Karpas-422 (cell line): ENCODE measurements around the gene DUSP14. TPM values are rescaled to one million over a fixed set of nuclear protein-coding genes. Genes with fewer than 3 reads are reported as not detected.

Source experiments
- DNase-seq: peaks from one replicate; pipeline ENCODE4 v3.0.0-alpha.2; 2015
- H2AFZ ChIP-seq: fragments of 200-600 bp; sonication (generic); 2 replicates; pipeline ENCODE4 v1.6.1; 2014; ENCODE audit warnings: antibody characterized with exemption, low read length, mixed read lengths
- H3K27ac ChIP-seq: fragments of 200-600 bp; sonication (generic); 2 replicates; pipeline ENCODE4 v1.5.1; 2014; ENCODE audit warnings: mild to moderate bottlenecking, low read length, moderate library complexity
- H3K27me3 ChIP-seq: fragments of 200-600 bp; sonication (generic); 2 replicates; pipeline ENCODE4 v1.6.1; 2014; ENCODE audit warnings: low read length, mixed read lengths
- H3K36me3 ChIP-seq: fragments of 200-600 bp; sonication (generic); 2 replicates; pipeline ENCODE4 v1.6.1; 2014; ENCODE audit warnings: low read length, mixed read lengths; ENCODE audit not compliant: insufficient read depth
- H3K4me1 ChIP-seq: fragments of 200-600 bp; sonication (generic); 2 replicates; pipeline ENCODE4 v1.6.1; 2014; ENCODE audit warnings: mild to moderate bottlenecking, low read length, mixed read lengths
- H3K4me2 ChIP-seq: fragments of 200-600 bp; sonication (generic); 2 replicates; pipeline ENCODE4 v1.6.1; 2014; ENCODE audit warnings: low read length, low read depth, mild to moderate bottlenecking; ENCODE audit not compliant: poor library complexity, severe bottlenecking
- H3K4me3 ChIP-seq: fragments of 200-600 bp; sonication (generic); 2 replicates; pipeline ENCODE4 v1.5.1; 2014; ENCODE audit warnings: mild to moderate bottlenecking, antibody characterized with exemption, low read length, mixed read lengths
- H3K79me2 ChIP-seq: fragments of 200-600 bp; sonication (generic); 2 replicates; pipeline ENCODE4 v1.6.1; 2014; ENCODE audit warnings: mild to moderate bottlenecking, low read length, mixed read lengths
- H3K9ac ChIP-seq: fragments of 200-600 bp; sonication (generic); 2 replicates; pipeline ENCODE4 v1.6.0; 2014; ENCODE audit warnings: low read length
- H3K9me2 ChIP-seq: fragments of 200-600 bp; sonication (generic), shearing (Covaris generic); replicated peaks from 2 replicates; pipeline ENCODE4 v1.6.0; 2014; ENCODE audit warnings: mild to moderate bottlenecking, low read length, moderate library complexity; ENCODE audit not compliant: insufficient read depth
- H3K9me3 ChIP-seq: fragments of 300-700, 200-600 bp; sonication (generic); 2 replicates; pipeline ENCODE4 v1.6.1; 2014; ENCODE audit warnings: low read length, mixed read lengths
- H4K20me1 ChIP-seq: fragments of 200-600 bp; sonication (generic); 2 replicates; pipeline ENCODE4 v1.6.1; 2014; ENCODE audit warnings: mild to moderate bottlenecking, antibody characterized with exemption, low read length, low read depth; ENCODE audit not compliant: insufficient read depth
- total RNA-seq: library from RNA; depleted of rRNA; stranded (reverse); fragments of >200 nt; shearing (Covaris generic); gene quantifications from 2 replicates; pipeline ENCODE4 v1.2.3, GENCODE V29; 2014; ENCODE audit warnings: low replicate concordance

DUSP14 gene
- total RNA-seq, 1 experiment from 2014 or later, result 12.2 TPM

DNA sequence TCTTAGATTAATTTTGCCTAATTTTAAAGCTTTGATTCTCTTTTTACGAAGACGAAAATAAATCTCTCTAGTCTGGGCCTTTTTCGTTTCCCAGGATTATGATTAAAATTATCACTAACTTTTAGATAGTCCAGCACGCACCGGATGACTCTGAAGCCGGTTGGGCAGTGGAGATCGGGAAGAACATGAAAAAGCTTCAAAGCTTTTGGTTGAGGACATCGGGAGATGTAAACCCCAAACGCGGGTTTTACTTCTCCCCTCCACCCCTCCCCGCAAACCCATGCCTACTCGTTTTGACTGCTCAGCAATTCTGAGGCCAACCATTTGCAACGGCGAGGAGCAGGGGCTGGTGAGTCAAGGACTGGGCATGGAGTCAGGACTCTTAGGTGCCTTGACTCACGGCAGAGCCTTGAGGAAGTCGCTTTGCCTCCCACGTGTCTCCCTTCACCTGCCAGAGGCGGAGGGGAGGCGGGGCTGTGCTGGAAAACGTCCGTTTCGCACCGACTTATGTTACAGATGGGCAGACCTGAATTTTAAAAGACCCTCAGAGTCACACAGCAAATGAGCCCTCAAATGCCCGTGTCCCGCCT, 989 bp upstream of the DUSP14 start:
- peak overlapping the region; percentile 81 for H3K4me3 ChIP-seq
- no peaks in the 10 kb centered on the region for H3K9me2 ChIP-seq
- H3K4me1 ChIP-seq, result peaks cover 35% of the 10 kb centered on the region
- peak; percentile 81 for DNase-seq
- no peak overlapping the region for H3K27ac ChIP-seq
- no peaks in the 10 kb centered on the region for H3K9me3 ChIP-seq
- no peaks in the 10 kb centered on the region for H3K79me2 ChIP-seq
- H2AFZ ChIP-seq, result peak overlapping the region; percentile 99
- peaks cover 15% of the 10 kb centered on the region for H4K20me1 ChIP-seq
- H3K9ac ChIP-seq, result peak overlapping the region; percentile 82
- H3K27me3 ChIP-seq, result no peaks in the 10 kb centered on the region
- H3K4me2 ChIP-seq, result peak overlapping the region; percentile 97
- no peaks in the 10 kb centered on the region for H3K36me3 ChIP-seq

DNA sequence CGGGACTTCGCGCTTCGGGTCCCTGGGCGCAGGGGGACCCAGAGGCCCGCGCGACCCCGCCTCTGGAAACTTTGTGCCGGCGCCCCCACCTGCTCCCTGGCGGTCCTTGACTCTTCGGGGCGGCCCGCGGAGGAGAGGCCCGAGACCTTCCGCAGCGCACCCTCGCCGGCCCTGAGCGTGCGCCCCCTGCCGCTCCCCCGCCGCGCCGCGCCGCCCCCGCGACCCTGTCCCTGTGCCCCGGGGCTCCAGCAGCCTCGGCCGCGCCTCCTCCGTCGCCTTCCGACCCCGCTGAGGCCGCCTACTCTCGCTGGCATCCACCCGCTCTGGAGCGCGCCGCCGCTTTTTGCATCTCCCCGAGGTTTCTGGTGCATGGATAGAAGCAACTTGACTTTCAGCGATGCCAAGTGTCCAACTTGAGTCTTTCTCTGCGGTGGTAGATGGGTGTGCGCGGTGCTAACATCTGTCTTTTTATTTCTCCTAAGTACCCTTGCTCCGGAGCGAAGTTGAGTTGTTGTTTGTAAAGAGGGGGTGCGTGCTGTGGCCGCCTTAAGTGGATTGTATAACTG, 414 bp downstream of the DUSP14 start:
- Histone ChIP-seq H3K36me3 (no peaks in the 10 kb centered on the region), H4K20me1 (peaks cover 23% of the 10 kb centered on the region), H3K9ac (peak overlapping the region; percentile 75), H3K79me2 (no peaks in the 10 kb centered on the region; the same call in 1 of the 2 replicates), H3K9me3 (no peaks in the 10 kb centered on the region), H3K9me2 (no peaks in the 10 kb centered on the region), H3K4me2 (peak overlapping the region; percentile 84), H3K4me1 (peaks cover 36% of the 10 kb centered on the region), H3K4me3 (peak overlapping the region; percentile 82), H3K27me3 (no peaks in the 10 kb centered on the region), H3K27ac (no peak overlapping the region), H2AFZ (peak overlapping the region; percentile 60; the same call in 1 of the 2 replicates)
- peak; percentile 87 for DNase-seq

DNA sequence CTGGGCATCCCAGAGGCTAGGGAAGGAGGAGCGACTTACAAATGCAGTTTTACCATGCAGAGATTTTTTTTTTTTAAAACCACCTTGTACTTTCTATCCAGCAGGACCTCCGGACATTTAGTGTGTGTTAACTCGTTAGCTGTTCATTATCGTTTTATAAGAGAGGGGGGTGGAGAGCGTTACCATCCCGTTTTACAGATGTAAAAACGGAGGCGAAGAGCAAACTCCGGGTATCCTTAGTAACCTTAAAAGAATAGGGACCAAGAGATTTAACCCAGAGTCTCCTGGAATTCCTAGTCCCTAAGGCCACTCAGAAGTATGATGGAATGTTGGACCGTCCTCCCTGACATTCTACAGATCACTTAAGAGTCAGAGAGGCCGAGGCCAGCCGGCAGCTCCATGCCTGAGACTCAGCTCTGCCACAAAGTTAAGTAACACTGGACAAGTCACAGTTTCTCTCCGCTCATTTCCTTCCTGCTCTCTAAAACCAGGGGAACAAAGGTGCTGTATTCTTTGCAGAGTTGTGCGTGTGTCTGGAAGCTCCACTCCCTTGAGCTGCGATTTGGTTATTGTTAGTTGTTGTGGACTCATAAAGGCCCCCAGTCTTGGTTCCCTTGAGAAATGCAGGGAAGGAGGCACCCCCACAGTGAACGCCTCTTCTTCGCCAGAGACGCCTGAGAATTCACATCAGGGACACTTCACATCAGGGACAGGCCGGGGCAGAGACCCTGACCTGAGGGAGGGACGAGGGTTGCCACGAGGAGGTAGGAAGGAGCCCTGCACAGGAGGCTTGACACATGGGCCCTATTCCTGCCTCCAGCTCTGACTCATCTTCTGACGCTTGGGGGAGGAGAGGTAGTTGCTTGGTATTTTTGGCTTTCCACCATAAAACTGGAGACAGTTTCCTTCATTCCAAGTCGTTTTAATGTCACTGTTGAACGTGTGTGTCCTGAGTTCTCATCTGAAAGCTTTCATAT, 1.2 kb downstream of the DUSP14 start:
- no peak for DNase-seq
- Histone ChIP-seq H3K9me3 (no peaks in the 10 kb centered on the region), H3K9me2 (no peaks in the 10 kb centered on the region), H4K20me1 (peaks cover 26% of the 10 kb centered on the region), H3K4me1 (peaks cover 36% of the 10 kb centered on the region), H3K79me2 (no peaks in the 10 kb centered on the region; the same call in 1 of the 2 replicates), H3K27me3 (no peaks in the 10 kb centered on the region), H2AFZ (peak overlapping the region; percentile 60; the same call in 1 of the 2 replicates), H3K4me3 (peak overlapping the region; percentile 82), H3K4me2 (peak overlapping the region; percentile 84), H3K27ac (no peak overlapping the region), H3K36me3 (no peaks in the 10 kb centered on the region), H3K9ac (peak overlapping the region; percentile 75)

GRCh38 chr17:37492167-37492566, 2.5 kb downstream of the DUSP14 start:
- no peaks in the 10 kb centered on the region for H3K9me2 ChIP-seq
- H3K4me2 ChIP-seq, result no peak overlapping the region
- H3K4me3 ChIP-seq, result no peak overlapping the region
- no peak overlapping the region for H2AFZ ChIP-seq
- no peaks in the 10 kb centered on the region for H3K27me3 ChIP-seq
- no peaks in the 10 kb centered on the region; the same call in 1 of the 2 replicates for H3K79me2 ChIP-seq
- peaks cover 36% of the 10 kb centered on the region for H3K4me1 ChIP-seq
- DNase-seq, result no peak
- H3K36me3 ChIP-seq, result no peaks in the 10 kb centered on the region
- no peak overlapping the region for H3K9ac ChIP-seq
- no peaks in the 10 kb centered on the region for H3K9me3 ChIP-seq
- H3K27ac ChIP-seq, result no peak overlapping the region
- H4K20me1 ChIP-seq, result peaks cover 26% of the 10 kb centered on the region

- Histone ChIP-seq H2AFZ (no peak overlapping the region), H3K27ac (no peak overlapping the region), H3K9me3 (no peaks in the 10 kb centered on the region), H3K36me3 (no peaks in the 10 kb centered on the region), H3K27me3 (no peaks in the 10 kb centered on the region), H3K79me2 (no peaks in the 10 kb centered on the region; the same call in 1 of the 2 replicates), H3K4me1 (peaks cover 29% of the 10 kb centered on the region), H3K4me2 (peak overlapping the region; percentile 2), H3K4me3 (no peak overlapping the region), H3K9me2 (no peaks in the 10 kb centered on the region), H3K9ac (no peak overlapping the region), H4K20me1 (peaks cover 26% of the 10 kb centered on the region)
- no peak for DNase-seq
Measured at GRCh38 chr17:37493249-37494027, 3.7 kb downstream of the DUSP14 start.

GRCh38 chr17:37494401-37494831, 4.7 kb downstream of the DUSP14 start:
- no peak overlapping the region for H3K27ac ChIP-seq
- H3K4me3 ChIP-seq, result no peak overlapping the region
- H4K20me1 ChIP-seq, result peaks cover 26% of the 10 kb centered on the region
- H3K4me1 ChIP-seq, result peaks cover 20% of the 10 kb centered on the region
- H3K9ac ChIP-seq, result no peak overlapping the region
- no peaks in the 10 kb centered on the region for H3K9me3 ChIP-seq
- H3K79me2 ChIP-seq, result no peaks in the 10 kb centered on the region; the same call in 1 of the 2 replicates
- no peak for DNase-seq
- no peaks in the 10 kb centered on the region for H3K27me3 ChIP-seq
- no peak overlapping the region for H3K4me2 ChIP-seq
- no peak overlapping the region for H2AFZ ChIP-seq
- no peaks in the 10 kb centered on the region for H3K36me3 ChIP-seq
- H3K9me2 ChIP-seq, result no peaks in the 10 kb centered on the region

- Histone ChIP-seq H3K9me2 (no peaks in the 10 kb centered on the region), H3K4me1 (peaks cover 20% of the 10 kb centered on the region), H3K79me2 (no peaks in the 10 kb centered on the region; the same call in 1 of the 2 replicates), H2AFZ (no peak overlapping the region), H4K20me1 (peaks cover 26% of the 10 kb centered on the region), H3K4me3 (no peak overlapping the region), H3K27me3 (no peaks in the 10 kb centered on the region), H3K27ac (no peak overlapping the region), H3K9ac (no peak overlapping the region), H3K4me2 (no peak overlapping the region), H3K36me3 (no peaks in the 10 kb centered on the region), H3K9me3 (no peaks in the 10 kb centered on the region)
- DNase-seq, result no peak
Measured at GRCh38 chr17:37494971-37495370, 5.3 kb downstream of the DUSP14 start.
